H9 (cell line): Measurements from ENCODE around the gene HMOX1. TPM values are rescaled to one million over a fixed set of nuclear protein-coding genes. Genes with fewer than 3 reads are reported as not detected.
A peak's percentile ranks its signal among the peaks of the same experiment; 100 is the strongest.

Experiments
- DNase-seq: peaks from one replicate; pipeline ENCODE4 v3.0.0-alpha.2; 2017
- H2AFZ ChIP-seq: one replicate; pipeline ENCODE4 v1.6.1; 2013; ENCODE audit warnings: mild to moderate bottlenecking, low read length, control low read depth, moderate library complexity
- H2AK5ac ChIP-seq: 2 replicates; pipeline ENCODE4 v1.6.1; 2013; ENCODE audit warnings: low read length, control low read depth, mixed read lengths; ENCODE audit not compliant: insufficient read length
- H2BK120ac ChIP-seq: one replicate; pipeline ENCODE4 v1.6.1; 2013; ENCODE audit warnings: low read depth, mild to moderate bottlenecking, low read length, control low read depth, inconsistent platforms; ENCODE audit not compliant: poor library complexity, severe bottlenecking
- H2BK12ac ChIP-seq: 2 replicates; pipeline ENCODE4 v1.6.1; 2013; ENCODE audit warnings: low read length, control low read depth, mixed read lengths, low read depth; ENCODE audit not compliant: insufficient read length
- H2BK15ac ChIP-seq: 2 replicates; pipeline ENCODE4 v1.6.1; 2013; ENCODE audit warnings: low read depth, low read length, control low read depth
- H2BK20ac ChIP-seq: one replicate; pipeline ENCODE4 v1.6.1; 2013; ENCODE audit warnings: low read depth, mild to moderate bottlenecking, low read length, control low read depth, inconsistent platforms; ENCODE audit not compliant: poor library complexity, severe bottlenecking
- H2BK5ac ChIP-seq: 2 replicates; pipeline ENCODE4 v1.6.1; 2013; ENCODE audit warnings: low read length, control low read depth, mixed read lengths; ENCODE audit not compliant: insufficient read length
- H3K14ac ChIP-seq: 2 replicates; pipeline ENCODE4 v1.6.1; 2013; ENCODE audit warnings: low read length, control low read depth; ENCODE audit not compliant: insufficient read depth
- H3K18ac ChIP-seq: 2 replicates; pipeline ENCODE4 v1.6.1; 2013; ENCODE audit warnings: low read depth, mild to moderate bottlenecking, mixed read lengths, low read length, control low read depth; ENCODE audit not compliant: insufficient read length
- H3K23ac ChIP-seq: 2 replicates; pipeline ENCODE4 v1.6.1; 2013; ENCODE audit warnings: low read length, control low read depth, mixed read lengths, low read depth; ENCODE audit not compliant: insufficient read length
- H3K23me2 ChIP-seq: 2 replicates; pipeline ENCODE4 v1.6.1; 2013; ENCODE audit warnings: low read depth, mild to moderate bottlenecking, mixed read lengths, low read length, control low read depth; ENCODE audit not compliant: insufficient read length, poor library complexity, severe bottlenecking
- H3K27ac ChIP-seq: 2 replicates; pipeline ENCODE4 v1.5.1; 2013; ENCODE audit warnings: low read length, control low read depth, mixed read lengths, low read depth; ENCODE audit not compliant: insufficient read length
- H3K27me3 ChIP-seq: 2 replicates; pipeline ENCODE4 v1.6.1; 2013; ENCODE audit warnings: low read length, control low read depth, inconsistent platforms; ENCODE audit not compliant: insufficient read depth
- H3K4ac ChIP-seq: 2 replicates; pipeline ENCODE4 v1.6.1; 2013; ENCODE audit warnings: low read depth, mild to moderate bottlenecking, control low read depth, inconsistent platforms, low read length, moderate library complexity
- H3K4me1 ChIP-seq: 2 replicates; pipeline ENCODE4 v1.6.1; 2013; ENCODE audit warnings: low read length, control low read depth, inconsistent platforms; ENCODE audit not compliant: insufficient read depth
- H3K4me2 ChIP-seq: 2 replicates; pipeline ENCODE4 v1.6.1; 2013; ENCODE audit warnings: low read length, control low read depth, mixed read lengths; ENCODE audit not compliant: insufficient read length, insufficient read depth
- H3K56ac ChIP-seq: 2 replicates; pipeline ENCODE4 v1.6.1; 2013; ENCODE audit warnings: low read depth, mild to moderate bottlenecking, mixed read lengths, low read length, control low read depth; ENCODE audit not compliant: insufficient read length
- H3K79me1 ChIP-seq: 2 replicates; pipeline ENCODE4 v1.6.1; 2013; ENCODE audit warnings: low read depth, mild to moderate bottlenecking, moderate library complexity, low read length, control low read depth, inconsistent platforms; ENCODE audit not compliant: insufficient read depth, poor library complexity, severe bottlenecking
- H3K79me2 ChIP-seq: 2 replicates; pipeline ENCODE4 v1.6.1; 2013; ENCODE audit warnings: low read length, control low read depth, inconsistent platforms; ENCODE audit not compliant: insufficient read depth
- H3K9ac ChIP-seq: 2 replicates; pipeline ENCODE4 v1.6.1; 2013; ENCODE audit warnings: low read length, control low read depth, mixed read lengths; ENCODE audit not compliant: insufficient read length; ENCODE audit errors: extremely low read depth
- H3K9me3 ChIP-seq: one replicate; pipeline ENCODE4 v1.6.1; 2013; ENCODE audit warnings: low read depth, low read length, inconsistent platforms; ENCODE audit not compliant: control insufficient read depth
- H3T11ph ChIP-seq: one replicate; pipeline ENCODE4 v1.6.1; 2013; ENCODE audit warnings: mild to moderate bottlenecking, low read length, control low read depth, inconsistent platforms
- H4K20me1 ChIP-seq: one replicate; pipeline ENCODE4 v1.6.1; 2013; ENCODE audit not compliant: control insufficient read depth, insufficient read length, insufficient read depth
- H4K5ac ChIP-seq: 2 replicates; pipeline ENCODE4 v1.6.1; 2013; ENCODE audit warnings: low read depth, mild to moderate bottlenecking, mixed read lengths, low read length, control low read depth; ENCODE audit not compliant: insufficient read length
- H4K8ac ChIP-seq: replicated peaks from 2 replicates; pipeline ENCODE4 v1.6.1; 2013; ENCODE audit warnings: low read length, control low read depth, mixed read lengths, low read depth; ENCODE audit not compliant: insufficient read length
- H4K91ac ChIP-seq: 2 replicates; pipeline ENCODE4 v1.6.1; 2013; ENCODE audit warnings: low read depth, mild to moderate bottlenecking, moderate library complexity, mixed read lengths, low read length, control low read depth; ENCODE audit not compliant: insufficient read length
- H3K27ac Mint-ChIP-seq, 3 experiments: 2 replicates in 2 of 3; 3 replicates in 1 of 3; pipeline ENCODE4 v1.8.0; 2020 to 2021; ENCODE audit warnings: mixed read lengths in 3 of 3, mild to moderate bottlenecking in 1 of 3, moderate library complexity in 1 of 3
- H3K27me3 Mint-ChIP-seq: 2 replicates; pipeline ENCODE4 v1.8.0; 2021; ENCODE audit warnings: low read depth, mild to moderate bottlenecking, moderate library complexity, mixed read lengths
- H3K36me3 Mint-ChIP-seq, 3 experiments: 2 replicates in 2 of 3; 3 replicates in 1 of 3; pipeline ENCODE4 v1.8.0; 2020 to 2021; ENCODE audit warnings: low read depth in 3 of 3, mixed read lengths in 3 of 3; ENCODE audit not compliant: insufficient read depth in 1 of 3
- H3K4me1 Mint-ChIP-seq, 2 experiments: 2 replicates each; pipeline ENCODE4 v1.8.0; 2020; ENCODE audit warnings: mixed read lengths in 2 of 2
- H3K4me3 Mint-ChIP-seq, 2 experiments: 2 replicates in 1 of 2; 3 replicates in 1 of 2; pipeline ENCODE4 v1.8.0; 2020 to 2021; ENCODE audit warnings: mild to moderate bottlenecking in 2 of 2, mixed read lengths in 2 of 2, moderate library complexity in 1 of 2
- H3K9me3 Mint-ChIP-seq, 2 experiments: 2 replicates in 1 of 2; 3 replicates in 1 of 2; pipeline ENCODE4 v1.8.0; 2020; ENCODE audit warnings: mild to moderate bottlenecking in 2 of 2, mixed read lengths in 2 of 2, moderate library complexity in 1 of 2
- CTCF ChIP-seq: fragments of 200-600 bp; sonication (generic); conservative IDR thresholded peaks from 3 replicates; pipeline ENCODE4 v1.8.0; 2021; ENCODE audit warnings: antibody characterized with exemption, mild to moderate bottlenecking
- WGBS: extraction: QIAGEN DNeasy Blood & Tissue Kit; methylation state at CpG from one replicate; pipeline ENCODE4 v1.1.7; 2013; ENCODE audit warnings: missing lambda C conversion rate, low lambda C conversion rate, mixed read lengths; ENCODE audit not compliant: insufficient read length; ENCODE audit errors: extremely low coverage; 5-methylcytosine and 5-hydroxymethylcytosine counted together
- total RNA-seq: library from RNA; stranded (reverse); gene quantifications from 2 replicates; pipeline ENCODE4 v1.2.1, GENCODE V29; 2021

Gene HMOX1
- total RNA-seq, 1 experiment from 2014 or later: 22.7 TPM

GRCh38 chr22:35401863-35402262 lies 21.0 kb downstream of the HMOX1 start:
- Histone ChIP-seq H4K8ac (no peak overlapping the region), H2AK5ac (no peak overlapping the region), H2AFZ (no peak overlapping the region), H4K20me1 (no peaks in the 10 kb centered on the region), H3K27ac (no peak overlapping the region), H3K23me2 (peaks cover 13% of the 10 kb centered on the region), H2BK12ac (no peak overlapping the region), H3K56ac (no peak overlapping the region), H3K79me2 (peaks cover 8% of the 10 kb centered on the region; the same call in 1 of the 2 replicates), H3K79me1 (peaks cover 11% of the 10 kb centered on the region), H3K9me3 (no peaks in the 10 kb centered on the region), H3K4ac (no peak overlapping the region), H2BK20ac (no peak overlapping the region), H3K14ac (no peak overlapping the region), H2BK120ac (no peak overlapping the region), H3K4me2 (peak overlapping the region; percentile 93), H4K91ac (no peak overlapping the region), H3K4me1 (no peaks in the 10 kb centered on the region; the same call in 1 of the 2 replicates), H3K9ac (peak overlapping the region; percentile 65), H2BK5ac (peak overlapping the region; percentile 42), H3K27me3 (no peaks in the 10 kb centered on the region), H3T11ph (no peak overlapping the region), H4K5ac (no peak overlapping the region), H3K23ac (no peak overlapping the region), H3K18ac (no peak overlapping the region), H2BK15ac (no peak overlapping the region)
- Mint-ChIP-seq H3K4me3 (peak overlapping the region; percentile 98 to 99), H3K4me1 (peaks cover 37 to 47% of the 10 kb centered on the region in 2 experiments), H3K27me3 (no peaks in the 10 kb centered on the region), H3K9me3 (no peaks in the 10 kb centered on the region; a peak in 1 of 5 replicates), H3K36me3 (peaks cover 44 to 65% (median 58%) of the 10 kb centered on the region in 3 experiments), H3K27ac (peak overlapping the region; percentile 78 to 95 (median 89); a peak in 4 of 7 replicates)
- DNase-seq: no peak
- no CpG with 5 or more reads among the region's 6 CpGs for WGBS
- no peak for TF ChIP-seq CTCF
